HEK293T (cell line): Measurements from ENCODE around the gene DCTN5.

Experiments used
- BHLHE40 ChIP-seq: fragments of 450-650 bp; IDR thresholded peaks from 2 replicates; pipeline ENCODE4 v1.6.1; 2016; ENCODE audit warnings: mild to moderate bottlenecking, moderate library complexity, borderline replicate concordance
- FOXM1 ChIP-seq: fragments of 450-650 bp; IDR thresholded peaks from 2 replicates; pipeline ENCODE4 v1.6.1; 2017; ENCODE audit warnings: mild to moderate bottlenecking, borderline replicate concordance
- LEF1 ChIP-seq: fragments of 450-650 bp; IDR thresholded peaks from 2 replicates; pipeline ENCODE4 v1.6.1; 2017; ENCODE audit warnings: mild to moderate bottlenecking, borderline replicate concordance
- SUZ12 ChIP-seq: fragments of 450-650 bp; IDR thresholded peaks from 2 replicates; pipeline ENCODE4 v1.6.1; 2016; ENCODE audit warnings: mild to moderate bottlenecking
- TARDBP ChIP-seq: fragments of 450-650 bp; IDR thresholded peaks from 2 replicates; pipeline ENCODE4 v1.6.1; 2016

GRCh38 chr16:23702951-23703350, 61.7 kb downstream of the DCTN5 start:
- no peak for TF ChIP-seq BHLHE40
- no peak for TF ChIP-seq LEF1
- no peak for TF ChIP-seq SUZ12
- TF ChIP-seq FOXM1 = no peak
- TF ChIP-seq TARDBP = no peak
